Measurements from ENCODE around the gene MAP3K20.

The MAP3K20 gene

GRCh38 chr2:173216668-173217067 is 141.0 kb downstream of the MAP3K20 start:
- H3K4me3 ChIP-seq (replicated peaks in 1 of 2; ENCODE audit: low read depth in 2 of 2, low read length in 2 of 2): no peak overlapping the region
- DNase-seq (ENCODE audit: low read depth in 2 of 2): no peak
- TF ChIP-seq CTCF (IDR thresholded peaks at IDR 0.05; ENCODE audit: low read depth, low read length): no peak

GRCh38 chr2:173217116-173217840 is 141.6 kb downstream of the MAP3K20 start:
- H3K4me3 ChIP-seq (replicated peaks in 1 of 2; ENCODE audit: low read depth in 2 of 2, low read length in 2 of 2): no peak overlapping the region
- no peak for TF ChIP-seq CTCF (IDR thresholded peaks at IDR 0.05; ENCODE audit: low read depth, low read length)
- DNase-seq (ENCODE audit: low read depth in 2 of 2): no peak

- H3K4me3 ChIP-seq (replicated peaks in 1 of 2; ENCODE audit: low read depth in 2 of 2, low read length in 2 of 2): no peak overlapping the region
- TF ChIP-seq CTCF (IDR thresholded peaks at IDR 0.05; ENCODE audit: low read depth, low read length): no peak
- DNase-seq (ENCODE audit: low read depth in 2 of 2): peak; percentile 31 to 48
Measured at GRCh38 chr2:173218326-173219056, 142.8 kb downstream of the MAP3K20 start.

GRCh38 chr2:173221132-173221695 is 145.6 kb downstream of the MAP3K20 start:
- TF ChIP-seq CTCF (IDR thresholded peaks at IDR 0.05; ENCODE audit: low read depth, low read length): no peak
- no peak overlapping the region for H3K4me3 ChIP-seq (replicated peaks in 1 of 2; ENCODE audit: low read depth in 2 of 2, low read length in 2 of 2)
- peak in 1 of 2 donors; percentile 21 for DNase-seq (ENCODE audit: low read depth in 2 of 2)

GRCh38 chr2:173221937-173222594 is 146.4 kb downstream of the MAP3K20 start:
- no peak for DNase-seq (ENCODE audit: low read depth in 2 of 2)
- H3K4me3 ChIP-seq (replicated peaks in 1 of 2; ENCODE audit: low read depth in 2 of 2, low read length in 2 of 2): no peak overlapping the region
- no peak for TF ChIP-seq CTCF (IDR thresholded peaks at IDR 0.05; ENCODE audit: low read depth, low read length)

GRCh38 chr2:173223871-173224270 is 148.2 kb downstream of the MAP3K20 start:
- no peak for TF ChIP-seq CTCF (IDR thresholded peaks at IDR 0.05; ENCODE audit: low read depth, low read length)
- no peak for DNase-seq (ENCODE audit: low read depth in 2 of 2)
- H3K4me3 ChIP-seq (replicated peaks in 1 of 2; ENCODE audit: low read depth in 2 of 2, low read length in 2 of 2): no peak overlapping the region

All from cardiac fibroblast (primary cell).